ES-I3 (cell line): ENCODE measurements around the gene GRIN3B.

Source experiments
- H3K36me3 ChIP-seq: 2 replicates; pipeline ENCODE4 v1.6.1; 2013; ENCODE audit warnings: mild to moderate bottlenecking, low read length, control low read depth, moderate library complexity; ENCODE audit not compliant: insufficient read depth
- H3K4me1 ChIP-seq: 2 replicates; pipeline ENCODE4 v1.6.1; 2013; ENCODE audit warnings: mild to moderate bottlenecking, control low read depth, low read length; ENCODE audit not compliant: insufficient read depth
- H3K9ac ChIP-seq: 2 replicates; pipeline ENCODE4 v1.6.1; 2013; ENCODE audit warnings: low read depth, mild to moderate bottlenecking, low read length, moderate library complexity
- H3K9me3 ChIP-seq: 2 replicates; pipeline ENCODE4 v1.6.1; 2013; ENCODE audit warnings: mild to moderate bottlenecking, low read length, moderate library complexity; ENCODE audit not compliant: control insufficient read depth, insufficient read depth

Gene GRIN3B

DNA sequence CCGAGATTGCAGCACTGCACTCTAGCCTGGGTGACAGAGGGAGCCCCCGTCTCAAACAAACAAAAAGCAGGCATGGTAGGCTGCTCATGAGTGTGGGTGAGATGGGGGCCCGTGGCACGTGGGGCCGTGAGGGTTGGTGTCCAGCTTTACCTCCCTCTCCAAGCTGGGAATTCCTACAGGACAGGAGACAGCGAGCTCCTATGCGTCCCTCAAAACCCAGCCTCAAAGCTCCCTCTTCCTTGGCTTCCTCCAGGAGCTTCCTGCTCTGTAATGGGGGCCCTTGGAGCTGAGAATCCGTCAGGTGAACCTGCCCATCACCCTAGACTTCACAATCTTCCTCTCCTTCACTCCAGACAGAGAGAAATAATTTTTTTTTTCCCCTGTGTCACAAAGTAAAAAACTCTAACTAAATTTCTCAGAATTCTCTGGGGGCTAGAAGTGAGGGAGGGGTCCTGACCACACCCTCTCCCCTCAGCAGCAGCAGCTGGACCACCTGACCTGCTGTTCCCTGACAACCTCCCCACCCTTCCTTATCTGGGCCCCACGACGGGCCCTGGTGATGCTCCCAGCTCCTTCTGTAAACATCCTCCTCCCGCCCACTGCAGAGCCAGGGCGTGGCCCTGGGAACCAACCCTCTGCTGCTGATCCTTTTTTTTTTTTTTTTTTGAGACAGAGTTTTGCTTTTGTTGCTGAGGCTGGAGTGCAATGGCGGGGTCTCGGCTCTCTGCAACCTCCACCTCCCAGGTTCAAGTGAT is 38.2 kb upstream of the GRIN3B start:
- Histone ChIP-seq H3K4me1 (peaks cover 14% of the 10 kb centered on the region; the same call in 1 of the 2 replicates), H3K9me3 (no peaks in the 10 kb centered on the region), H3K9ac (no peak overlapping the region), H3K36me3 (peaks cover 5% of the 10 kb centered on the region)

DNA sequence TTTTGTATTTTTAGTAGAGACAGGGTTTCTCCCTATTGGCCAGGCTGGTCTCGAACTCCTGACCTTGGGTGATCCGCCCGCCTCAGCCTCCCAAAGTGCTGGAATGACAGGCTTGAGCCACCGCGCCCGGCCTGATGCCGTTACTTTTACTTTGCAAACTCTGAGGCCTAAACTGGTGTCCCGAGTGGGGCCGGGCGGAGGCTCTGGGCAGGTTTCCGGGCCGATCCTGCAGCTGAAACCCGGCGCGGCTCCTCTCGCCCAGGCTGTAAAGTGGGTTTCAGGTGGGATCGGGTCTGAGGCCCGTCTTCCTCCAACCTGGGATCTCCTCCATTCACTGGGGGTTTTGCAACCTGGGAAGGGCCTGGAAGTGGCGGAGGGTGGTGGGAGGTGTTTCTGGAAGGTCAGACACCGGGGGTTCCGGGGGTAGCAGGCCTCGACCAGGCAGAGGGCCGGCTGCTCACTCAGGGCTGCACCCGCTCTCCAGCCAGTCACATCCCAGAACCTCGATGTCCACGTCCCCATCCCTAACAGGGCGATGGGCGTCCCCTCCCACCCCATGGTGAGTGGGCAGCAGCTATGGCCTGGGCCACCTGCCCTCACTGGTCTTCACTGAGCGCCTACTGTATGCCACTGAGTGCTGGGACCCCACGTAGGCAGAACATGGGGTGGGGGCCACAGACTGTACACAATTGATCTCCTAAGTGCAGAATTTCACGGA is 37.4 kb upstream of the GRIN3B start:
- Histone ChIP-seq H3K36me3 (peaks cover 10% of the 10 kb centered on the region), H3K9me3 (no peaks in the 10 kb centered on the region), H3K4me1 (peaks cover 11% of the 10 kb centered on the region; the same call in 1 of the 2 replicates), H3K9ac (no peak overlapping the region)

GRCh38 chr19:963486-963951 is 36.7 kb upstream of the GRIN3B start:
- Histone ChIP-seq H3K36me3 (peaks cover 13% of the 10 kb centered on the region), H3K9ac (no peak overlapping the region), H3K9me3 (peaks cover 3% of the 10 kb centered on the region; the same call in 1 of the 2 replicates), H3K4me1 (peaks cover 11% of the 10 kb centered on the region; the same call in 1 of the 2 replicates)

DNA sequence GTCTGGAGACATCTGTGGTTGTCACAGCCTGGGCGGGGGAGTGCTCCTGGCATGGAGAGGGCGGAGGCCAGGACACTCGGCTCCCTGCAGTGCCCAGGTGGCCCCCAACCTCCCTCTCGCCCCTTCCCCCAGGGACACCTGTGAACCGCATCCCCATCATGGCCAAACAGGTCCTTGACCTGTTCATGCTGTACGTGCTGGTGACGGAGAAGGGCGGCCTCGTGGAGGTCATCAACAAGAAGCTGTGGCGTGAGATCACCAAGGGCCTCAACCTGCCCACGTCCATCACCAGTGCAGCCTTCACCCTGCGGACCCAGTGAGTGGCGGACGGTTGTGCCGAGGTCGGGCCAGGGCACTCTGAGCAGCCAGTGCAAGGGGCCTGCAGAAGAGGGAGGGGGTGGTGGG is 36.1 kb upstream of the GRIN3B start:
- Histone ChIP-seq H3K9me3 (peaks cover 4% of the 10 kb centered on the region; the same call in 1 of the 2 replicates), H3K9ac (no peak overlapping the region), H3K36me3 (peaks cover 19% of the 10 kb centered on the region), H3K4me1 (peaks cover 11% of the 10 kb centered on the region; the same call in 1 of the 2 replicates)

DNA sequence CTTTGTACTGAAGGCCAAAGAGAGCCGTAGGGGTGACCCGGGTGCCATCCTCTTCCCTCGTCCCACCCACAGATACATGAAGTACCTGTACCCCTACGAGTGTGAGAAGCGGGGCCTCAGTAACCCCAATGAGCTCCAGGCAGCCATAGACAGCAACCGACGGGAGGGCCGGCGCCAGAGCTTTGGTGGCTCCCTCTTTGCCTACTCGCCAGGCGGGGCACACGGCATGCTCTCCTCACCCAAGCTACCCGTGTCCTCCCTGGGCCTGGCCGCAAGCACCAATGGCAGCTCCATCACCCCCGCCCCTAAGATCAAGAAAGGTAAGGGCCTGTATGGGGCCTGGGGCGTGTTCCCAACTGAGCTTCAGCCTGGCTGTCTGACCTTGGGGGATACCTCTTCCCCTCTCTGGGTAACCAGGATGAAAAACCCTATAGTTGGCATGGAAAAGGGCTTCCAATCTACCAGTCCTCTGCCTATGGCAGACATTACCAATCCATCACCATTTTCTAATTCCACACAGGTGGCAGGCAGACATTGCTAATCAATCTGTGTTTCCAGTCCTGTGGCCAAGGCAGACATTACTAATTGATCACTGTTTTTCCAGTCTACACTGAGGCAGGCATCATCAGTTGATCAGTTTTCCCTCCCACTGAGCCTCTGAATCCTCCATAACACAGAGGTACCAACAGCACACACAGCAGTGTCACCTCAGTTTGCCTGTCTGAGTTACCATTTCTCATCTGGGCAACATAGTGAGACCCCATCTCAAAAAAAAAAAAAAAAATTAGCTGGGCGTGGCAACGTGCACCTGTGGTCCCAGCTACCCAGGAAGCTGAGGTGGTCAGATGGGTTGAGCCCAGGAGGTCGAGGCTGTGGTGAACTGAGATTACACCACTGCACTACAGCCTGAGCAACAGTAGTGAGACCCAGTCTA is 35.2 kb upstream of the GRIN3B start:
- Histone ChIP-seq H3K9ac (no peak overlapping the region), H3K36me3 (peaks cover 19% of the 10 kb centered on the region), H3K9me3 (peaks cover 4% of the 10 kb centered on the region; the same call in 1 of the 2 replicates), H3K4me1 (peaks cover 10% of the 10 kb centered on the region; the same call in 1 of the 2 replicates)

- Histone ChIP-seq H3K4me1 (peaks cover 6% of the 10 kb centered on the region; the same call in 1 of the 2 replicates), H3K9ac (no peak overlapping the region), H3K9me3 (peaks cover 9% of the 10 kb centered on the region; the same call in 1 of the 2 replicates), H3K36me3 (peaks cover 31% of the 10 kb centered on the region)
These were observed 33.6 kb upstream of the GRIN3B start for GRCh38 chr19:966485-967088.

GRCh38 chr19:970695-971094 is 29.5 kb upstream of the GRIN3B start:
- Histone ChIP-seq H3K9me3 (peaks cover 9% of the 10 kb centered on the region; the same call in 1 of the 2 replicates), H3K4me1 (no peaks in the 10 kb centered on the region; the same call in 1 of the 2 replicates), H3K36me3 (peaks cover 29% of the 10 kb centered on the region), H3K9ac (no peak overlapping the region)

DNA sequence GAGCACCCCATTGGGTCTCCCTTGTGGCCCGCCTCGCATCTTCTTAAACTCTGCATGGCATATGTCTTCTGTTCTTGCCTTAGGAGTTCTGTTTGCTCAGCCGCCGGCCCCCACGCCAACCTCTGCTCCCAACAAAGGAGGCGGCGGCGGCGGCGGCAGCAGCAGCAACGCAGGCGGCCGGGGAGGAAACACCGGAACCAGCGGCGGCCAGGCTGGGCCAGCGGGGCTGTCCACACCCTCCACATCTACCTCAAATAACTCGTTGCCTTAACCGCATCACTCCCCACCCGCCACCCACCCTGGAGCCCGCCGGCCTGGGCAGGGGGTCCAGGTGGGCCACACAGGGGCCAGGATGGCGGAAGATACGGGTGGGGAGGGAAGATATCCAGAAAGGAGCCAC is 28.4 kb upstream of the GRIN3B start:
- H3K36me3 ChIP-seq = peaks cover 29% of the 10 kb centered on the region
- H3K9ac ChIP-seq = no peak overlapping the region
- H3K9me3 ChIP-seq = peaks cover 9% of the 10 kb centered on the region; the same call in 1 of the 2 replicates
- no peaks in the 10 kb centered on the region; the same call in 1 of the 2 replicates for H3K4me1 ChIP-seq

GRCh38 chr19:972281-972680 is 27.9 kb upstream of the GRIN3B start:
- Histone ChIP-seq H3K9ac (no peak overlapping the region), H3K36me3 (peaks cover 28% of the 10 kb centered on the region), H3K4me1 (no peaks in the 10 kb centered on the region; the same call in 1 of the 2 replicates), H3K9me3 (peaks cover 9% of the 10 kb centered on the region; the same call in 1 of the 2 replicates)

DNA sequence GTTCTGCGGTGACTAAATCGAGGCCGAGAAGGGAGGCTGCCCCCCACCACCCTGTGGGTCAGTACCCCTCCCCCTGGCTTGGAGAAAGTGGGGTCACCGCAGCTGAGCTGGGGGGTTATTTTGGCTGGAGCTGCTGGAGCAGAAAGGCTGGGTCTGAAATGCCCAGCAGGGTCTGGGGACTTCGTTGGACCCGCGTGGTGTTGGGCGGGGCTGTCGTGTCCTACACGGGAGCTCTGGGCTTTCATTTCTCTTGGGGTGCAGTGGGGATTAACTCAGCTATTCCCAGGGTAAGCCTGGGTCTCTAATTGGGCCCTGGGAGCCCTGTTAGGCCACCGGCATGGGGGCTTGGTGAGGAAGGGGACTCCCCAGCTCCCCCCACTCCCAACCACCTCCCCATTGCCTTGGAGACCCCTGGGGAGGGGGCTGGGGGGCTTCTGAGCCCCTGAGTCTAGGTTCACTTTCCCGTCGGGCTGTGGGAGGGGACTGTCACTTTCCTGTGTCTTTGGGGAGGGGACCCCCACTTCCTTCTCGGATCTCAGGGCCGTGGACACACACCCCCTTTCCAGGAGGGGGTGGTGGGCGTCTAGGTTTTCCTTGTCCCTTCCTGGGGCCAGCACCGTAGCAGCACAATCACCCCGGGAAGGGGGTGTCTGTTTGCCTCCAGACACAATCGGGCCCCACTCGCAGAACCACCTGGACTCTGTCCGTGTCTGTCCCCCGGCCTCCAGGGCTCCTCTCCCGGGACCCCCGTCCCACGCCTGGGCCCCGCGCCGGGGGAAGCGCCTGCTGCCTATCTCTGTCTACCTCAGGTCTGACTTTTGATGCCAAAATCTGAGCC is 26.3 kb upstream of the GRIN3B start:
- Histone ChIP-seq H3K9ac (no peak overlapping the region), H3K9me3 (peaks cover 5% of the 10 kb centered on the region; the same call in 1 of the 2 replicates), H3K4me1 (no peaks in the 10 kb centered on the region; the same call in 1 of the 2 replicates), H3K36me3 (peaks cover 16% of the 10 kb centered on the region)

GRCh38 chr19:974564-975257 is 25.5 kb upstream of the GRIN3B start:
- peaks cover 15% of the 10 kb centered on the region for H3K36me3 ChIP-seq
- H3K9me3 ChIP-seq = peaks cover 5% of the 10 kb centered on the region; the same call in 1 of the 2 replicates
- H3K4me1 ChIP-seq = peaks cover 4% of the 10 kb centered on the region; the same call in 1 of the 2 replicates
- H3K9ac ChIP-seq = no peak overlapping the region

DNA sequence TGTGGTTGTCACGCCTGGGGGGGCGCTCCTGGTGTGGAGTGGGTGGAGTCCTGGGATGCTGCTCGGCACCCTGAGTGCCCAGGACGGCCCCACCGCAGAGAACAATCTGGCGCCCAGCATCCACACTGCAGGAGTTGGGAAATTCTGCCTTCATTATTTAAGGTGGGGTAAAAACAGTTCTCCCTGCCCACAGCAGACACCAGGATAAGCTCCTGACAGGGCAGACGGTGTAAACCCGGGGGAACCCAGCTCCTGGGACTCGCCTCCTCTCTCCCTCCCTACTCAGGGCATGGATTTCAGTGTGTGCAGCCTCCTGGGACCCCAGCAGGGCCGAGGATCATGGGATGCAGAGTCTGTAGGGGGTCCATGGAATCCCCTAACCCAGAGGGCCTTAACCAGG is 23.7 kb upstream of the GRIN3B start:
- Histone ChIP-seq H3K36me3 (0 out of 2 replicates have a peak, but pooled peaks cover 4% of the 10 kb centered on the region), H3K4me1 (peaks cover 8% of the 10 kb centered on the region; the same call in 1 of the 2 replicates), H3K9me3 (no peaks in the 10 kb centered on the region), H3K9ac (no peak overlapping the region)
